Endothelial cell of umbilical vein (primary cell): Measurements from ENCODE around the gene KIF26B. TPM values are rescaled to one million over a fixed set of nuclear protein-coding genes. Genes with fewer than 3 reads are reported as not detected.

ENCODE experiments used
- BruUV-seq: library from RNA; stranded (reverse); fragments of 400-500 nt; replicated peaks from 2 replicates; lab custom pipeline; 2021; lab: Mats Ljungman, UMichigan
- CTCF ChIA-PET: fragments of 300-600, 350-600 bp; sonication (Branson Sonifier 250); formaldehyde crosslinking; loops from one replicate; lab custom pipeline; 2021; ENCODE audit warnings: antibody characterized with exemption, inconsistent platforms; lab: Charles Lee
- POLR2A ChIA-PET: fragments of 300-600, 350-600 bp; sonication (Branson Sonifier 250); formaldehyde crosslinking; loops from one replicate; lab custom pipeline; 2021; ENCODE audit warnings: antibody characterized with exemption, inconsistent platforms; lab: Charles Lee
- DNase-seq: peaks from one replicate; pipeline ENCODE4 v3.0.0-alpha.2; 2011; ENCODE audit warnings: low read depth, low spot score
- FAIRE-seq: peaks from 2 replicates; lab custom pipeline; 2011; peaks lifted over from hg19 to GRCh38; lab: Jason Lieb, UNC
- H2AFZ ChIP-seq: 2 replicates; pipeline ENCODE4 v1.6.0; 2012; ENCODE audit warnings: low read depth, low read length, control low read depth, inconsistent platforms
- H3K27ac ChIP-seq: 2 replicates; pipeline ENCODE4 v1.5.1; 2011; ENCODE audit warnings: low read depth, mild to moderate bottlenecking, control low read depth, low read length, moderate library complexity; ENCODE audit not compliant: insufficient read depth
- H3K27me3 ChIP-seq, 2 experiments: 2 replicates each; pipeline versions ENCODE4 v1.6.0 to v1.6.1; 2011; ENCODE audit warnings: low read length in 2 of 2, mixed read lengths in 1 of 2; ENCODE audit not compliant: control insufficient read depth in 2 of 2, insufficient read depth in 2 of 2
- H3K36me3 ChIP-seq, 2 experiments: 2 replicates in 1 of 2; 3 replicates in 1 of 2; pipeline ENCODE4 v1.5.1; 2011; ENCODE audit warnings: low read length in 2 of 2, mild to moderate bottlenecking in 1 of 2, moderate library complexity in 1 of 2; ENCODE audit not compliant: control insufficient read depth in 2 of 2, insufficient read depth in 2 of 2; ENCODE audit errors: extremely low read depth in 1 of 2
- H3K4me1 ChIP-seq: 3 replicates; pipeline ENCODE4 v1.5.1; 2011; ENCODE audit warnings: mild to moderate bottlenecking, low read length; ENCODE audit not compliant: control insufficient read depth, insufficient read depth; ENCODE audit errors: extremely low read depth
- H3K4me2 ChIP-seq: 2 replicates; pipeline ENCODE4 v1.6.1; 2011; ENCODE audit warnings: low read length, control low read depth, mixed read lengths; ENCODE audit not compliant: insufficient read depth
- H3K4me3 ChIP-seq, 3 experiments: fragments of 200-600 bp in 1 of 3; sonication (generic), shearing (Covaris generic) in 1 of 3; replicated peaks in 1 of 3; 2 replicates each; pipeline ENCODE4 v1.5.1; 2011 to 2016; ENCODE audit warnings: control low read depth in 3 of 3, low read length in 3 of 3, mild to moderate bottlenecking in 2 of 3, inconsistent platforms in 1 of 3, low read depth in 1 of 3, moderate library complexity in 1 of 3; ENCODE audit not compliant: insufficient read depth in 1 of 3
- H3K79me2 ChIP-seq: 2 replicates; pipeline ENCODE4 v1.6.0; 2012; ENCODE audit warnings: low read length, inconsistent platforms; ENCODE audit not compliant: control insufficient read depth, insufficient read depth
- H3K9ac ChIP-seq: replicated peaks from 2 replicates; pipeline ENCODE3; 2011; ENCODE audit warnings: low read length, control low read depth; ENCODE audit not compliant: insufficient read depth; ENCODE audit errors: extremely low read depth
- H3K9me1 ChIP-seq: replicated peaks from 3 replicates; pipeline ENCODE4 v1.6.0; 2011; ENCODE audit warnings: mild to moderate bottlenecking, low read length; ENCODE audit not compliant: control insufficient read depth, insufficient read depth; ENCODE audit errors: extremely low read depth
- H3K9me3 ChIP-seq: replicated peaks from 2 replicates; pipeline ENCODE4 v1.5.1; 2012; ENCODE audit warnings: low read length, inconsistent platforms; ENCODE audit not compliant: control insufficient read depth, insufficient read depth
- H4K20me1 ChIP-seq: replicated peaks from 2 replicates; pipeline ENCODE3; 2011; ENCODE audit warnings: mild to moderate bottlenecking, low read length; ENCODE audit not compliant: control insufficient read depth, insufficient read depth; ENCODE audit errors: extremely low read depth
- EZH2 ChIP-seq: IDR thresholded peaks from 2 replicates; pipeline ENCODE4 v1.6.1; 2012; ENCODE audit warnings: borderline replicate concordance, low read depth, mild to moderate bottlenecking, moderate library complexity, low read length, inconsistent platforms; ENCODE audit not compliant: severe bottlenecking
- FOS ChIP-seq: IDR thresholded peaks from 2 replicates; pipeline ENCODE4 v1.6.1; 2011; ENCODE audit warnings: mild to moderate bottlenecking, low read length, moderate library complexity, borderline replicate concordance; ENCODE audit not compliant: insufficient read depth
- GATA2 ChIP-seq: IDR thresholded peaks from 2 replicates; pipeline ENCODE4 v1.7.0; 2011; ENCODE audit warnings: low read depth, mild to moderate bottlenecking, moderate library complexity, mixed read lengths, low read length; ENCODE audit not compliant: insufficient read length, insufficient read depth
- JUN ChIP-seq: IDR thresholded peaks from 2 replicates; pipeline ENCODE4 v1.6.1; 2011; ENCODE audit warnings: borderline replicate concordance, low read depth; ENCODE audit not compliant: insufficient read length, insufficient read depth
- MYC ChIP-seq: IDR thresholded peaks from one replicate; pipeline ENCODE4 v1.6.1; 2011; ENCODE audit warnings: mild to moderate bottlenecking, low read depth, low read length
- POLR2A ChIP-seq: IDR thresholded peaks from 2 replicates; pipeline ENCODE4 v1.6.1; 2012; ENCODE audit warnings: low read depth, mild to moderate bottlenecking, control low read depth, low read length
- POLR2AphosphoS5 ChIP-seq: IDR thresholded peaks from 2 replicates; pipeline ENCODE4 v1.6.1; 2012; ENCODE audit warnings: low read depth, mild to moderate bottlenecking, control low read depth, low read length, moderate library complexity; ENCODE audit not compliant: insufficient read depth
- dilution Hi-C: fragments of 300-500 bp; cut with MboI; formaldehyde crosslinking; loops from one replicate; pipeline ENCODE4 v1.15.0; 2019; ENCODE audit warnings: low sequenced_read_pairs; ENCODE audit not compliant: extremely low pct_ligation_motif_present
- intact Hi-C: fragments of 100-400 bp; cut with micrococcal nuclease; formaldehyde crosslinking; loops from one replicate; pipeline ENCODE4 v1.10.0; 2022
- polyA plus RNA-seq, 4 experiments: library from polyadenylated mRNA; depleted of rRNA in 3 of 4; stranded (reverse) in 3 of 4; unstranded in 1 of 4; fragments of >200 nt; gene quantifications; 2 replicates each; pipeline versions ENCODE4 v1.2.1 to v1.2.3, GENCODE V29; 2011 to 2012; ENCODE audit warnings: missing spikeins in 1 of 4
- total RNA-seq: library from RNA; stranded (reverse); gene quantifications from 2 replicates; pipeline ENCODE4 v1.2.3, GENCODE V29; 2021
- TF ChIP-seq, protein P1 (sequence below), 2 donors: IDR thresholded peaks; 1 replicate in 1 of 2; 2 replicates in 1 of 2; pipeline ENCODE4 v1.5.1; 2011; ENCODE audit warnings: low read length in 2 of 2, mild to moderate bottlenecking in 2 of 2, moderate library complexity in 2 of 2, control low read depth in 1 of 2, inconsistent platforms in 1 of 2, low read depth in 1 of 2; ENCODE audit not compliant: insufficient read depth in 1 of 2; ENCODE audit errors: extremely low read depth in 1 of 2
- TF ChIP-seq, protein P2 (sequence below): IDR thresholded peaks from 2 replicates; pipeline ENCODE4 v1.6.1; 2011; ENCODE audit not compliant: insufficient read depth, insufficient read length

Gene KIF26B
- total and polyA plus RNA-seq, 2 donors (not counting 3 experiments of a cell fraction or from before 2014, with no cell fraction given) = 0.04 to 0.49 TPM

DNA sequence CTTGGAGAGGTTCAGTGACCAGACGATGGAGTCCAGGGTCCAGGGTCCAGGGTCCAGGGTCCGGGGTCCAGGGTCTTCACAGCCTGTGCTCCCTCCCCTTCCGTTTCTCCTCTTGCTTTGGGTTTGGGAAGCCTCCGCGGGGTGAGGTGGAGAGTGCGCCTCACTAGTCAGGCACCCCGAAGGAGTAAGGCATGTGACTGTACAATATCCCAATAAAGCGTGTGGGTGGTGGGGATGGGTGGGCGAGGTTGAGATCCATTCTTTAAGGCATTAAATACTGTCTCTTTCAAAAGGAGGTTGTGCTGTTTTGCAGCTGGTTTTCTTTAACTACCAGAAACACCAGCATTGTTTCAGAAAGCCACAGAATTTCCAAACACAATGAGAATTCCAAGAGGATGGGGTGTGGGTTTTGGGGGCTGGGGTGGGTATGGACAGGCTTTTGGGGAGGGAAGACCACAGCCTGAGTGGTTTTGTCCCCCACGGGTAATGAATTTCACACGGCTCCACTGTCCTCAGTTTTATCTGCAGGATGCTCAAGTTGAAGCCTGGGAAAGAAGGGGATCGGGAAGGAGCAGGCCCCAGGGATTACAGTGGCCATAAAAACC is 65.7 kb downstream of the KIF26B start:
- FAIRE-seq (no peak), DNase-seq (no peak)
- Histone ChIP-seq H3K4me2 (no peak overlapping the region), H3K27me3 (no peaks in the 10 kb centered on the region), H2AFZ (no peak overlapping the region), H3K27ac (no peak overlapping the region), H4K20me1 (no peaks in the 10 kb centered on the region), H3K79me2 (no peaks in the 10 kb centered on the region), H3K9ac (no peak overlapping the region), H3K4me3 (no peak overlapping the region), H3K4me1 (no peaks in the 10 kb centered on the region), H3K36me3 (no peaks in the 10 kb centered on the region), H3K9me3 (no peaks in the 10 kb centered on the region), H3K9me1 (no peaks in the 10 kb centered on the region)
- POLR2A ChIA-PET = no interaction called here
- TF ChIP-seq, protein P1, sequence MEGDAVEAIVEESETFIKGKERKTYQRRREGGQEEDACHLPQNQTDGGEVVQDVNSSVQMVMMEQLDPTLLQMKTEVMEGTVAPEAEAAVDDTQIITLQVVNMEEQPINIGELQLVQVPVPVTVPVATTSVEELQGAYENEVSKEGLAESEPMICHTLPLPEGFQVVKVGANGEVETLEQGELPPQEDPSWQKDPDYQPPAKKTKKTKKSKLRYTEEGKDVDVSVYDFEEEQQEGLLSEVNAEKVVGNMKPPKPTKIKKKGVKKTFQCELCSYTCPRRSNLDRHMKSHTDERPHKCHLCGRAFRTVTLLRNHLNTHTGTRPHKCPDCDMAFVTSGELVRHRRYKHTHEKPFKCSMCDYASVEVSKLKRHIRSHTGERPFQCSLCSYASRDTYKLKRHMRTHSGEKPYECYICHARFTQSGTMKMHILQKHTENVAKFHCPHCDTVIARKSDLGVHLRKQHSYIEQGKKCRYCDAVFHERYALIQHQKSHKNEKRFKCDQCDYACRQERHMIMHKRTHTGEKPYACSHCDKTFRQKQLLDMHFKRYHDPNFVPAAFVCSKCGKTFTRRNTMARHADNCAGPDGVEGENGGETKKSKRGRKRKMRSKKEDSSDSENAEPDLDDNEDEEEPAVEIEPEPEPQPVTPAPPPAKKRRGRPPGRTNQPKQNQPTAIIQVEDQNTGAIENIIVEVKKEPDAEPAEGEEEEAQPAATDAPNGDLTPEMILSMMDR (IDR thresholded peaks at IDR 0.05; ENCODE audit: extremely low read depth in 1 of 2, insufficient read depth in 1 of 2, low read depth in 1 of 2, low read length in 2 of 2) = no peak
- TF ChIP-seq FOS (no peak), POLR2AphosphoS5 (no peak), EZH2 (no peak), POLR2A (no peak), MYC (no peak), GATA2 (no peak), JUN (no peak)
- TF ChIP-seq, protein P2, sequence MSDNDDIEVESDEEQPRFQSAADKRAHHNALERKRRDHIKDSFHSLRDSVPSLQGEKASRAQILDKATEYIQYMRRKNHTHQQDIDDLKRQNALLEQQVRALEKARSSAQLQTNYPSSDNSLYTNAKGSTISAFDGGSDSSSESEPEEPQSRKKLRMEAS = no peak
- dilution Hi-C loops = no loop called here
- intact Hi-C loops = no loop called here
- CTCF ChIA-PET = no interaction called here
- no TSS peak for BruUV-seq
